KMS-11 (cell line): ENCODE data around the gene GTF3C1.

Experiments
- H2AFZ ChIP-seq: fragments of 200-600 bp; sonication (generic); 2 replicates; pipeline ENCODE4 v1.6.1; 2016; ENCODE audit warnings: antibody characterized with exemption, mixed run types, low read depth
- H3K27ac ChIP-seq: fragments of 200-600 bp; sonication (generic); 2 replicates; pipeline ENCODE4 v1.6.1; 2016; ENCODE audit warnings: mild to moderate bottlenecking, mixed run types
- H3K27me3 ChIP-seq: fragments of 200-600 bp; sonication (generic); 2 replicates; pipeline ENCODE4 v1.6.1; 2017; ENCODE audit warnings: mild to moderate bottlenecking, low read depth, mixed run types, moderate library complexity; ENCODE audit not compliant: insufficient read depth
- H3K36me3 ChIP-seq: fragments of 200-600 bp; sonication (generic); 2 replicates; pipeline ENCODE4 v1.6.1; 2017; ENCODE audit warnings: mild to moderate bottlenecking, mixed run types; ENCODE audit not compliant: insufficient read depth
- H3K4me1 ChIP-seq: fragments of 200-600 bp; sonication (generic); 2 replicates; pipeline ENCODE4 v1.6.1; 2016; ENCODE audit warnings: mild to moderate bottlenecking, low read depth, mixed run types; ENCODE audit not compliant: poor library complexity, severe bottlenecking
- H3K4me2 ChIP-seq: fragments of 200-600 bp; sonication (generic); 2 replicates; pipeline ENCODE4 v1.7.0; 2016; ENCODE audit warnings: mild to moderate bottlenecking, mixed run types
- H3K4me3 ChIP-seq: fragments of 200-600 bp; sonication (generic); IDR thresholded peaks from 2 replicates; pipeline ENCODE4 v1.6.1; 2017; ENCODE audit warnings: low read depth, low read length, mixed read lengths; ENCODE audit not compliant: insufficient read depth
- H3K79me2 ChIP-seq: fragments of 200-600 bp; sonication (generic); 2 replicates; pipeline ENCODE4 v1.6.1; 2016; ENCODE audit warnings: low read depth, mixed run types; ENCODE audit not compliant: insufficient read depth
- H3K9ac ChIP-seq: fragments of 200-600 bp; sonication (generic); 2 replicates; pipeline ENCODE4 v1.6.1; 2016; ENCODE audit warnings: mild to moderate bottlenecking, mixed run types
- H4K20me1 ChIP-seq: fragments of 200-600 bp; sonication (generic); 2 replicates; pipeline ENCODE4 v1.6.1; 2016; ENCODE audit warnings: mild to moderate bottlenecking, mixed run types; ENCODE audit not compliant: insufficient read depth
- CTCF ChIP-seq: fragments of 200-600 bp; sonication (generic); conservative IDR thresholded peaks from 2 replicates; pipeline ENCODE4 v1.6.1; 2017; ENCODE audit warnings: low read depth, mild to moderate bottlenecking, antibody characterized with exemption, low read length, moderate library complexity, mixed read lengths

Gene GTF3C1

DNA sequence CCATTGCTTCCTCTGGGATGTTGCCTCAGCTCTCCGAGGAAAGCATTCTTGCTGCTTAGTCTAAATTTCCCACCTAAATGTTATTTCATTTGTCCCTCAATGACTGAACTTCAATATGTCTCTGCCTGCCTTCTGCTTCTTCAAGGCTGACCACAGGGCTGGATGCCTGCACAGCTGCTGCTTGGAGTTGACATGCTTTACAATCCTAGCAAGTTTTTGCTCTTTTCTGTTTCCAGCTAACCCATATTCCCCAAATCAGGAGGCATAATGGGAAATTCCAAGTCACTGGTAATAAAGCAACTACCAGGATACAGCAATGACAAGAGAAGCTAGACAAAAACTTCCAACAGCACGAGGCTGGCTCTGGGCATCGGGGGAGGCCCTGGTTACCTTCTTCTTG, 48.9 kb downstream of the GTF3C1 start:
- no peaks in the 10 kb centered on the region for H3K27me3 ChIP-seq
- no peak overlapping the region for H3K27ac ChIP-seq
- no peak overlapping the region for H3K4me3 ChIP-seq
- no peak for TF ChIP-seq CTCF
- H3K4me2 ChIP-seq: no peak overlapping the region
- no peaks in the 10 kb centered on the region for H3K4me1 ChIP-seq
- no peaks in the 10 kb centered on the region for H4K20me1 ChIP-seq
- no peak overlapping the region for H2AFZ ChIP-seq
- no peaks in the 10 kb centered on the region for H3K79me2 ChIP-seq
- peaks cover under 1% of the 10 kb centered on the region; the same call in 1 of the 2 replicates for H3K36me3 ChIP-seq
- H3K9ac ChIP-seq: no peak overlapping the region

DNA sequence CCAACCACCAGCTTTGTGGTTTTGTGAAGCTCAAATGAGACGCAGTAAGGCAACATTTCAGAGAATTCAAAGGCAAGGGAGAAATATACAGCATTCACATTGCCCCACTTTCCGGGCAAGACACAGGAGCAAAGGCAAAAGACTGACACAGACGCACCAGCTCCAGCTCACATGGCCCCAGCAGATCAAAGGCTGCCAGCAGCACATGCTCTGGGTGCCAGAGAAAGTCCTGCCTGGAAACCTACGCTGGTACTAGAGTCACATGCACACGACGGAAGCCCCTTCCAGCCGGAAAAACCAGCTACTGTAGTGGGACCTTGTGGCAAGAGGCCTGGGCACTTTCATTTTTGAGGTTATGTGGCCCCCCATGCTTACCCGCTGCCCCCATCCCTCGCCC, 50.1 kb downstream of the GTF3C1 start:
- no peak overlapping the region for H3K4me2 ChIP-seq
- no peak overlapping the region for H2AFZ ChIP-seq
- no peak for TF ChIP-seq CTCF
- H3K79me2 ChIP-seq: no peaks in the 10 kb centered on the region
- no peak overlapping the region for H3K9ac ChIP-seq
- no peaks in the 10 kb centered on the region for H3K4me1 ChIP-seq
- H3K27ac ChIP-seq: no peak overlapping the region
- H3K4me3 ChIP-seq: no peak overlapping the region
- no peaks in the 10 kb centered on the region; the same call in 1 of the 2 replicates for H3K36me3 ChIP-seq
- H4K20me1 ChIP-seq: no peaks in the 10 kb centered on the region
- H3K27me3 ChIP-seq: no peaks in the 10 kb centered on the region

GRCh38 chr16:27498916-27499658, 50.6 kb downstream of the GTF3C1 start:
- Histone ChIP-seq H4K20me1 (no peaks in the 10 kb centered on the region), H3K79me2 (no peaks in the 10 kb centered on the region), H3K9ac (no peak overlapping the region), H3K27me3 (no peaks in the 10 kb centered on the region), H3K4me2 (no peak overlapping the region), H3K36me3 (no peaks in the 10 kb centered on the region; the same call in 1 of the 2 replicates), H2AFZ (no peak overlapping the region), H3K4me1 (no peaks in the 10 kb centered on the region), H3K27ac (no peak overlapping the region), H3K4me3 (no peak overlapping the region)
- no peak for TF ChIP-seq CTCF

GRCh38 chr16:27498031-27498825, 51.5 kb downstream of the GTF3C1 start:
- H3K79me2 ChIP-seq: no peaks in the 10 kb centered on the region
- H3K4me2 ChIP-seq: no peak overlapping the region
- H4K20me1 ChIP-seq: no peaks in the 10 kb centered on the region
- H3K9ac ChIP-seq: no peak overlapping the region
- no peaks in the 10 kb centered on the region for H3K27me3 ChIP-seq
- H2AFZ ChIP-seq: no peak overlapping the region
- no peak for TF ChIP-seq CTCF
- H3K36me3 ChIP-seq: no peaks in the 10 kb centered on the region; the same call in 1 of the 2 replicates
- H3K4me1 ChIP-seq: no peaks in the 10 kb centered on the region
- no peak overlapping the region for H3K4me3 ChIP-seq
- H3K27ac ChIP-seq: no peak overlapping the region
